IPS-18c (cell line): ENCODE results near the gene MFAP1.
"Not testable (repeated sequence)": the region's sequence is repeated elsewhere in the genome, so short reads cannot be mapped to it uniquely, and the experiment has no call there.

ENCODE experiments used
- H3K4me3 ChIP-seq: 2 replicates; pipeline ENCODE4 v1.7.0; 2013; ENCODE audit warnings: low read depth, mild to moderate bottlenecking, low read length, moderate library complexity; ENCODE audit not compliant: insufficient read depth
- H3K9me3 ChIP-seq: one replicate; pipeline ENCODE4 v1.6.1; 2013; ENCODE audit warnings: mild to moderate bottlenecking, low read length, moderate library complexity; ENCODE audit not compliant: control insufficient read depth, insufficient read depth

MFAP1 gene

GRCh38 chr15:43828061-43828657 lies 3.7 kb upstream of the MFAP1 start:
- no peak overlapping the region for H3K4me3 ChIP-seq

GRCh38 chr15:43826508-43827341 lies 2.2 kb upstream of the MFAP1 start, which contains the start of gene WDR76:
Gene WDR76 (plus strand): TSS chr15:43827002. CDS start chr15:43827033, 31 bp downstream.
- peaks cover 4% of the 10 kb centered on the region for H3K9me3 ChIP-seq
- peak within 1 kb of the TSS; percentile 58 for H3K4me3 ChIP-seq

More at GRCh38 chr15:43828061-43828657, 3.7 kb upstream of the MFAP1 start:
- H3K9me3 ChIP-seq, result peaks cover 4% of the 10 kb centered on the region

GRCh38 chr15:43826029-43826507 lies 1.6 kb upstream of the MFAP1 start:
- Histone ChIP-seq H3K9me3 (peaks cover 4% of the 10 kb centered on the region), H3K4me3 (no peak overlapping the region; the same call in 1 of the 2 replicates)

GRCh38 chr15:43825305-43825704 lies 815 bp upstream of the MFAP1 start:
- H3K4me3 ChIP-seq, H3K9me3 ChIP-seq: not testable (repeated sequence)

- peaks cover 4% of the 10 kb centered on the region for H3K9me3 ChIP-seq
- no peak overlapping the region for H3K4me3 ChIP-seq
Measured at GRCh38 chr15:43821505-43821904, 3.0 kb downstream of the MFAP1 start.

- not testable (repeated sequence) for H3K9me3 ChIP-seq, H3K4me3 ChIP-seq
Measured at GRCh38 chr15:43815064-43815463, 9.4 kb downstream of the MFAP1 start.

- Histone ChIP-seq H3K4me3 (no peak overlapping the region), H3K9me3 (no peaks in the 10 kb centered on the region)
Measured at GRCh38 chr15:43808960-43809678, 15.4 kb downstream of the MFAP1 start.

- no peak overlapping the region for H3K4me3 ChIP-seq
- H3K9me3 ChIP-seq, result no peaks in the 10 kb centered on the region
Measured at GRCh38 chr15:43808435-43808950, 16.0 kb downstream of the MFAP1 start.

- not testable (repeated sequence) for H3K4me3 ChIP-seq, H3K9me3 ChIP-seq
Measured at GRCh38 chr15:43802676-43803075, 21.8 kb downstream of the MFAP1 start.

- H3K4me3 ChIP-seq, result peak within 1 kb of the TSS; percentile 99
- no peaks in the 10 kb centered on the region for H3K9me3 ChIP-seq
Measured at GRCh38 chr15:43800286-43801141, 24.0 kb downstream of the MFAP1 start, which contains the start of gene HYPK. Gene HYPK (plus strand): TSS chr15:43800599. CDS start chr15:43800623, 24 bp downstream.

GRCh38 chr15:43799945-43800285 lies 24.6 kb downstream of the MFAP1 start, which contains the start of gene SERINC4:
Gene SERINC4 (minus strand): TSS chr15:43800220. CDS start chr15:43799986, 234 bp downstream.
- peak within 1 kb of the TSS; percentile 99 for H3K4me3 ChIP-seq

GRCh38 chr15:43799209-43799944 lies 25.1 kb downstream of the MFAP1 start:
- no peak overlapping the region for H3K4me3 ChIP-seq

More at GRCh38 chr15:43799945-43800285, 24.6 kb downstream of the MFAP1 start, which contains the start of gene SERINC4:
- no peaks in the 10 kb centered on the region for H3K9me3 ChIP-seq

GRCh38 chr15:43796566-43796965 lies 27.9 kb downstream of the MFAP1 start:
- no peak overlapping the region for H3K4me3 ChIP-seq

More at GRCh38 chr15:43799209-43799944, 25.1 kb downstream of the MFAP1 start:
- H3K9me3 ChIP-seq, result no peaks in the 10 kb centered on the region

GRCh38 chr15:43795997-43796396 lies 28.5 kb downstream of the MFAP1 start:
- no peak overlapping the region for H3K4me3 ChIP-seq
- H3K9me3 ChIP-seq, result no peaks in the 10 kb centered on the region

More at GRCh38 chr15:43796566-43796965, 27.9 kb downstream of the MFAP1 start:
- no peaks in the 10 kb centered on the region for H3K9me3 ChIP-seq

- Histone ChIP-seq H3K4me3 (no peak overlapping the region), H3K9me3 (no peaks in the 10 kb centered on the region)
Measured at GRCh38 chr15:43795197-43795596, 29.3 kb downstream of the MFAP1 start.
